HEK293 (cell line): ENCODE measurements around the gene CNKSR3.

ENCODE experiments used
- CTCF ChIA-PET: fragments of 350-600 bp; formaldehyde crosslinking; extraction: SDS; loops from one replicate; lab custom pipeline; 2021; ENCODE audit warnings: antibody characterized with exemption; lab: Yijun Ruan, JAX
- POLR2A ChIA-PET: fragments of 300-600 bp; formaldehyde crosslinking; extraction: SDS; loops from one replicate; lab custom pipeline; 2020; ENCODE audit warnings: antibody characterized with exemption, inconsistent platforms; lab: Yijun Ruan, JAX
- H3K27ac ChIP-seq: fragments of 200-500 bp; sonication (Bioruptor generic); 2 replicates; pipeline ENCODE4 v1.5.1; 2014; ENCODE audit warnings: low read depth, low read length, control low read depth, inconsistent platforms; ENCODE audit errors: extremely low read depth
- H3K36me3 ChIP-seq, 2 experiments: fragments of 200-500 bp in 1 of 2; sonication (Bioruptor generic) in 1 of 2; 1 replicate in 1 of 2; 2 replicates in 1 of 2; pipeline ENCODE4 v1.5.1; 2014 to 2017; ENCODE audit warnings: inconsistent platforms in 2 of 2, low read length in 2 of 2; ENCODE audit not compliant: control insufficient read depth in 2 of 2, insufficient read depth in 1 of 2
- H3K4me1 ChIP-seq: fragments of 200-500 bp; sonication (Bioruptor generic); 2 replicates; pipeline ENCODE4 v1.5.1; 2014; ENCODE audit warnings: mild to moderate bottlenecking, low read length, inconsistent platforms; ENCODE audit not compliant: control insufficient read depth, insufficient read depth
- H3K4me3 ChIP-seq: 2 replicates; pipeline ENCODE4 v1.5.1; 2011; ENCODE audit warnings: low read depth, mild to moderate bottlenecking, control low read depth, low read length, moderate library complexity
- H3K9me3 ChIP-seq: fragments of 200-500 bp; sonication (Bioruptor generic); 2 replicates; pipeline ENCODE4 v1.5.1; 2014; ENCODE audit warnings: low read depth, low read length, inconsistent platforms; ENCODE audit not compliant: control insufficient read depth, insufficient read depth
- GLIS1 ChIP-seq: fragments of 450-650 bp; formaldehyde crosslinking; IDR thresholded peaks from 2 replicates; pipeline ENCODE4 v1.5.1; 2016; ENCODE audit warnings: missing biosample characterization, missing genetic modification characterization
- KLF1 ChIP-seq: fragments of 450-650 bp; formaldehyde crosslinking; IDR thresholded peaks from 2 replicates; pipeline ENCODE4 v1.5.1; 2016; ENCODE audit warnings: missing biosample characterization, missing genetic modification characterization
- KLF8 ChIP-seq: fragments of 450-650 bp; formaldehyde crosslinking; IDR thresholded peaks from 2 replicates; pipeline ENCODE4 v1.5.1; 2016; ENCODE audit warnings: missing biosample characterization, missing genetic modification characterization
- OVOL3 ChIP-seq: fragments of 450-650 bp; formaldehyde crosslinking; IDR thresholded peaks from 2 replicates; pipeline ENCODE4 v1.5.1; 2016; ENCODE audit warnings: missing biosample characterization, missing genetic modification characterization
- WT1 ChIP-seq: fragments of 450-650 bp; formaldehyde crosslinking; IDR thresholded peaks from 2 replicates; pipeline ENCODE4 v1.5.1; 2016; ENCODE audit warnings: missing biosample characterization, missing genetic modification characterization
- ZBTB48 ChIP-seq: fragments of 450-650 bp; formaldehyde crosslinking; IDR thresholded peaks from 2 replicates; pipeline ENCODE4 v1.5.1; 2016; ENCODE audit warnings: missing biosample characterization, missing genetic modification characterization
- ZFHX2 ChIP-seq: fragments of 450-650 bp; formaldehyde crosslinking; conservative IDR thresholded peaks from 2 replicates; pipeline ENCODE4 v1.5.1; 2016; ENCODE audit warnings: missing biosample characterization, missing genetic modification characterization
- ZFP37 ChIP-seq: fragments of 450-650 bp; formaldehyde crosslinking; IDR thresholded peaks from 2 replicates; pipeline ENCODE4 v1.5.1; 2016; ENCODE audit warnings: missing biosample characterization, missing genetic modification characterization
- ZNF10 ChIP-seq: fragments of 450-650 bp; formaldehyde crosslinking; IDR thresholded peaks from 2 replicates; pipeline ENCODE4 v1.5.1; 2017; ENCODE audit warnings: missing biosample characterization, missing genetic modification characterization
- ZNF24 ChIP-seq: fragments of 450-650 bp; formaldehyde crosslinking; IDR thresholded peaks from 2 replicates; pipeline ENCODE4 v1.5.1; 2016; ENCODE audit warnings: missing biosample characterization, missing genetic modification characterization
- ZNF335 ChIP-seq: fragments of 450-650 bp; formaldehyde crosslinking; conservative IDR thresholded peaks from 2 replicates; pipeline ENCODE4 v1.5.1; 2016; ENCODE audit warnings: missing biosample characterization, missing genetic modification characterization
- ZNF529 ChIP-seq: fragments of 450-650 bp; formaldehyde crosslinking; IDR thresholded peaks from 2 replicates; pipeline ENCODE4 v1.5.1; 2017; ENCODE audit warnings: missing genetic modification characterization, missing biosample characterization; ENCODE audit not compliant: insufficient replicate concordance
- ZNF549 ChIP-seq: fragments of 450-650 bp; IDR thresholded peaks from 2 replicates; pipeline ENCODE4 v1.5.1; 2018; ENCODE audit warnings: missing biosample characterization, missing genetic modification characterization, mild to moderate bottlenecking, inconsistent platforms, moderate library complexity
- ZNF623 ChIP-seq: fragments of 450-650 bp; formaldehyde crosslinking; IDR thresholded peaks from 2 replicates; pipeline ENCODE4 v1.5.1; 2016; ENCODE audit warnings: missing biosample characterization, missing genetic modification characterization
- ZNF777 ChIP-seq: fragments of 450-650 bp; formaldehyde crosslinking; IDR thresholded peaks from 2 replicates; pipeline ENCODE4 v1.5.1; 2017; ENCODE audit warnings: missing biosample characterization, missing genetic modification characterization, borderline replicate concordance
- TF ChIP-seq, protein P1 (sequence below): fragments of 450-650 bp; formaldehyde crosslinking; IDR thresholded peaks from 2 replicates; pipeline ENCODE4 v1.5.1; 2017; ENCODE audit warnings: missing biosample characterization, missing genetic modification characterization
- TF ChIP-seq, protein P2 (sequence below): fragments of 450-650 bp; formaldehyde crosslinking; IDR thresholded peaks from 2 replicates; pipeline ENCODE4 v1.5.1; 2017; ENCODE audit warnings: missing biosample characterization, missing genetic modification characterization
- TF ChIP-seq, protein P3 (sequence below): fragments of 450-650 bp; formaldehyde crosslinking; IDR thresholded peaks from 2 replicates; pipeline ENCODE4 v1.5.1; 2017; ENCODE audit warnings: missing biosample characterization, missing genetic modification characterization
- TF ChIP-seq, protein P4 (sequence below): fragments of 450-650 bp; formaldehyde crosslinking; IDR thresholded peaks from 2 replicates; pipeline ENCODE4 v1.5.1; 2016; ENCODE audit warnings: missing biosample characterization, missing genetic modification characterization

CNKSR3 gene

DNA sequence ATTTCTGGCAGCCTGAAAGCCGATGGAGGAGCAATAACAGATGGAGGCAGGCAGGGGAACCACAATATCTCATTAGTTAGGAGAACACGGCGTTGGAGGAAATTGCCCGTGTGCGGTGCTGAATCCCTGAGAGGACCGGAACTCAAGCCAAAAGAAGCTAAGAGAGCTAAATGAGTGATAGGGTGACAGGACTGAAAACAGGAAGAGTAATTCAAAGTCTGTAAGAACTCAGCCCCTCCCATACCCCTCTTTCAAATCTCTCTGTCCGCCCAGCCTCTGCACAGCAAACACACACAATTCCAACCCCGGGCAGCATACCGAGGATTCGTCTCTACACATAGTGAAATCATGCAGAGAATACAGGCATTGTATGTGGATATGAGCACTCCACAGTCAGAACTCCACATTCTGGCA, 151.3 kb downstream of the CNKSR3 start (continued):
- TF ChIP-seq, protein P1, sequence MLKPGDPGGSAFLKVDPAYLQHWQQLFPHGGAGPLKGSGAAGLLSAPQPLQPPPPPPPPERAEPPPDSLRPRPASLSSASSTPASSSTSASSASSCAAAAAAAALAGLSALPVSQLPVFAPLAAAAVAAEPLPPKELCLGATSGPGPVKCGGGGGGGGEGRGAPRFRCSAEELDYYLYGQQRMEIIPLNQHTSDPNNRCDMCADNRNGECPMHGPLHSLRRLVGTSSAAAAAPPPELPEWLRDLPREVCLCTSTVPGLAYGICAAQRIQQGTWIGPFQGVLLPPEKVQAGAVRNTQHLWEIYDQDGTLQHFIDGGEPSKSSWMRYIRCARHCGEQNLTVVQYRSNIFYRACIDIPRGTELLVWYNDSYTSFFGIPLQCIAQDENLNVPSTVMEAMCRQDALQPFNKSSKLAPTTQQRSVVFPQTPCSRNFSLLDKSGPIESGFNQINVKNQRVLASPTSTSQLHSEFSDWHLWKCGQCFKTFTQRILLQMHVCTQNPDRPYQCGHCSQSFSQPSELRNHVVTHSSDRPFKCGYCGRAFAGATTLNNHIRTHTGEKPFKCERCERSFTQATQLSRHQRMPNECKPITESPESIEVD (tag by site-specific recombination) = no peak
- TF ChIP-seq, all 188 proteins: peak for 0

DNA sequence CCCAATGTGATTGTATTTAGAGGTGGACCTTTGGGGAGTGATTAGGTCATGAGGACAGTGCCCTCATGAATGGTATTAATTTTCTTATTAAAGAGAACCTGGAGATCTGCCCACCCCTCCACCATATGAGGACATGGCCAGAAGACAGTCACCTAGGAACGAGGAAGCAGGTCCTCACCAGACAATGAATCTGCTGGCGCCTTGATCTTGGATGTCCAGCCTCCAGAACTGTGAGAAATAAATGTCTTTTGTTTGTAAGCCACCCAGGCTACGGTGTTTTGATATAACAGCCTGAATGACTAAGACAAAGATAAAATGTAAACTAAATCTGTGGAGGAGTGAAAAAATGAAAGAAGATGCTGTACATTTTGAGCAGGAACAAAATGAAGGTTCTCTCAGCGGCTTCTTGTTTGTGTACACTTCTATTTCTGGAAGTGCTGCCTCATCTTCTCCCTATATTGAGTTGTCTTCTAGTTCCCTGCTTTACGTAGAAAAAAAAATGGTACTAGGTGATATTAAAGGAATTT, 152.4 kb downstream of the CNKSR3 start:
- POLR2A ChIA-PET = no interaction called here
- TF ChIP-seq ZNF529 (tag by site-specific recombination) (no peak), ZNF777 (no peak), ZNF549 (tag by site-specific recombination) (no peak), ZNF24 (tag by site-specific recombination) (no peak), KLF1 (tag by site-specific recombination) (no peak), GLIS1 (tag by site-specific recombination) (no peak), ZNF335 (tag by site-specific recombination) (no peak), ZNF623 (no peak), ZFP37 (no peak), OVOL3 (no peak)
- TF ChIP-seq, protein P2, sequence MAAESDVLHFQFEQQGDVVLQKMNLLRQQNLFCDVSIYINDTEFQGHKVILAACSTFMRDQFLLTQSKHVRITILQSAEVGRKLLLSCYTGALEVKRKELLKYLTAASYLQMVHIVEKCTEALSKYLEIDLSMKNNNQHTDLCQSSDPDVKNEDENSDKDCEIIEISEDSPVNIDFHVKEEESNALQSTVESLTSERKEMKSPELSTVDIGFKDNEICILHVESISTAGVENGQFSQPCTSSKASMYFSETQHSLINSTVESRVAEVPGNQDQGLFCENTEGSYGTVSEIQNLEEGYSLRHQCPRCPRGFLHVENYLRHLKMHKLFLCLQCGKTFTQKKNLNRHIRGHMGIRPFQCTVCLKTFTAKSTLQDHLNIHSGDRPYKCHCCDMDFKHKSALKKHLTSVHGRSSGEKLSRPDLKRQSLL (tag by site-specific recombination) = no peak
- H3K4me3 ChIP-seq = no peak overlapping the region
- H3K9me3 ChIP-seq = no peaks in the 10 kb centered on the region
- H3K4me1 ChIP-seq = no peaks in the 10 kb centered on the region
- H3K36me3 ChIP-seq = no peaks in the 10 kb centered on the region; a peak in 1 of 3 replicates
- CTCF ChIA-PET = no interaction called here
- no peak overlapping the region for H3K27ac ChIP-seq

DNA sequence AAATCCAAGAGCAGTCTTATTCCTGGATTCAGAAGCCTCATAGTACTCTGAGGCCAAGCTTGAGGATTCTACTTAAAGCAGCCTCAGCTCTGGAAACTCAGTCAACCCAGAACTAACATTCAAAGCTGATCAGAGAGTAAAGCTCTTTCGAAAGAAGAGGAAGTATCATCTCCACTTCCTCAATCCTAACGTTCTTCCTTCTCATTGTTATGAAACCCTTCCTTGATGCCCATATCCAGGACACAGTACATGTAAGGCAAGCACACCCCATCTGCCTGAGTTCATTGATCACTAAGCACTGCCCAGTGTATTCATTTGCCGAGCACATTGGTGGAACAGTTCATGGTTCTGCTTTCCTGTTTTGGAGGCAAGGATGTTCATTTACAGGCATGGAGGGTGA, 153.8 kb downstream of the CNKSR3 start, which contains the start of gene IPCEF1:
IPCEF1 (minus strand) TSS at position 114 of the 400 bp plus-strand sequence. CDS start 90,856 bp downstream, outside the sequence.
- Histone ChIP-seq H3K4me3 (no peak within 1 kb of the TSS), H3K27ac (no peak within 1 kb of the TSS), H3K4me1 (no peaks in the 10 kb centered on the region), H3K9me3 (no peaks in the 10 kb centered on the region), H3K36me3 (no peaks in the 10 kb centered on the region; a peak in 1 of 3 replicates)
- CTCF ChIA-PET = interaction anchor here (0.6 kb wide), 1 partner anchor 76 kb away, joined by 3 read pairs; no protein-coding TSS in a partner anchor
- TF ChIP-seq ZNF10 (tag by site-specific recombination) = no peak
- TF ChIP-seq, protein P3, sequence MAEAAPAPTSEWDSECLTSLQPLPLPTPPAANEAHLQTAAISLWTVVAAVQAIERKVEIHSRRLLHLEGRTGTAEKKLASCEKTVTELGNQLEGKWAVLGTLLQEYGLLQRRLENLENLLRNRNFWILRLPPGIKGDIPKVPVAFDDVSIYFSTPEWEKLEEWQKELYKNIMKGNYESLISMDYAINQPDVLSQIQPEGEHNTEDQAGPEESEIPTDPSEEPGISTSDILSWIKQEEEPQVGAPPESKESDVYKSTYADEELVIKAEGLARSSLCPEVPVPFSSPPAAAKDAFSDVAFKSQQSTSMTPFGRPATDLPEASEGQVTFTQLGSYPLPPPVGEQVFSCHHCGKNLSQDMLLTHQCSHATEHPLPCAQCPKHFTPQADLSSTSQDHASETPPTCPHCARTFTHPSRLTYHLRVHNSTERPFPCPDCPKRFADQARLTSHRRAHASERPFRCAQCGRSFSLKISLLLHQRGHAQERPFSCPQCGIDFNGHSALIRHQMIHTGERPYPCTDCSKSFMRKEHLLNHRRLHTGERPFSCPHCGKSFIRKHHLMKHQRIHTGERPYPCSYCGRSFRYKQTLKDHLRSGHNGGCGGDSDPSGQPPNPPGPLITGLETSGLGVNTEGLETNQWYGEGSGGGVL (tag by site-specific recombination) = no peak
- TF ChIP-seq, protein P2 (tag by site-specific recombination) = no peak
- TF ChIP-seq, protein P4, sequence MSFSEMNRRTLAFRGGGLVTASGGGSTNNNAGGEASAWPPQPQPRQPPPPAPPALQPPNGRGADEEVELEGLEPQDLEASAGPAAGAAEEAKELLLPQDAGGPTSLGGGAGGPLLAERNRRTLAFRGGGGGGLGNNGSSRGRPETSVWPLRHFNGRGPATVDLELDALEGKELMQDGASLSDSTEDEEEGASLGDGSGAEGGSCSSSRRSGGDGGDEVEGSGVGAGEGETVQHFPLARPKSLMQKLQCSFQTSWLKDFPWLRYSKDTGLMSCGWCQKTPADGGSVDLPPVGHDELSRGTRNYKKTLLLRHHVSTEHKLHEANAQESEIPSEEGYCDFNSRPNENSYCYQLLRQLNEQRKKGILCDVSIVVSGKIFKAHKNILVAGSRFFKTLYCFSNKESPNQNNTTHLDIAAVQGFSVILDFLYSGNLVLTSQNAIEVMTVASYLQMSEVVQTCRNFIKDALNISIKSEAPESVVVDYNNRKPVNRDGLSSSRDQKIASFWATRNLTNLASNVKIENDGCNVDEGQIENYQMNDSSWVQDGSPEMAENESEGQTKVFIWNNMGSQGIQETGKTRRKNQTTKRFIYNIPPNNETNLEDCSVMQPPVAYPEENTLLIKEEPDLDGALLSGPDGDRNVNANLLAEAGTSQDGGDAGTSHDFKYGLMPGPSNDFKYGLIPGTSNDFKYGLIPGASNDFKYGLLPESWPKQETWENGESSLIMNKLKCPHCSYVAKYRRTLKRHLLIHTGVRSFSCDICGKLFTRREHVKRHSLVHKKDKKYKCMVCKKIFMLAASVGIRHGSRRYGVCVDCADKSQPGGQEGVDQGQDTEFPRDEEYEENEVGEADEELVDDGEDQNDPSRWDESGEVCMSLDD = no peak
- no peak for TF ChIP-seq KLF8 (tag by site-specific recombination)
- no peak for TF ChIP-seq ZBTB48 (tag by site-specific recombination)
- no peak for TF ChIP-seq ZFHX2
- TF ChIP-seq ZNF335 (tag by site-specific recombination) = no peak
- no peak for TF ChIP-seq WT1 (tag by site-specific recombination)
- TF ChIP-seq, protein P1 (tag by site-specific recombination) = no peak
- POLR2A ChIA-PET = no interaction called here
